CD4-positive, alpha-beta T cell (primary cell): ENCODE data around the gene DIPK1B. TPM values are rescaled to one million over a fixed set of nuclear protein-coding genes. Genes with fewer than 3 reads are reported as not detected.
A peak's percentile ranks its signal among the peaks of the same experiment; 100 is the strongest.

Source experiments
- ATAC-seq: fragments of 200-7000 bp; cut with Tn5 transposase; one replicate; pipeline ENCODE4 v1.10.0; 2022; ENCODE audit warnings: mild to moderate bottlenecking; ENCODE audit not compliant: poor library complexity
- CTCF ChIA-PET: fragments of 350-600 bp; sonication (Branson Sonifier 250); formaldehyde crosslinking; loops from one replicate; lab custom pipeline; 2021; ENCODE audit warnings: antibody characterized with exemption, inconsistent platforms; lab: Charles Lee
- POLR2A ChIA-PET: fragments of 350-600 bp; sonication (Branson Sonifier 250); formaldehyde crosslinking; loops from one replicate; lab custom pipeline; 2021; ENCODE audit warnings: antibody characterized with exemption, inconsistent platforms; lab: Charles Lee
- DNase-seq, 14 experiments: peaks; one replicate each; pipeline ENCODE4 v3.0.0-alpha.2; 2013 to 2020; ENCODE audit warnings: mixed read lengths in 2 of 14
- H3K27ac ChIP-seq, 2 donors: one replicate each; pipeline versions ENCODE4 v1.5.1 to v1.7.0; 2013; ENCODE audit warnings: low read length in 2 of 2, low read depth in 1 of 2, mild to moderate bottlenecking in 1 of 2
- H3K27me3 ChIP-seq, 2 experiments: 1 replicate in 1 of 2; 2 replicates in 1 of 2; pipeline versions ENCODE4 v1.6.1 to v1.7.0; 2013; ENCODE audit warnings: low read length in 2 of 2, control low read depth in 1 of 2, mild to moderate bottlenecking in 1 of 2, moderate library complexity in 1 of 2; ENCODE audit not compliant: insufficient read depth in 2 of 2, control insufficient read depth in 1 of 2
- H3K36me3 ChIP-seq: one replicate; pipeline ENCODE4 v1.6.1; 2013; ENCODE audit warnings: low read length, control low read depth; ENCODE audit not compliant: insufficient read depth
- H3K4me1 ChIP-seq: one replicate; pipeline ENCODE4 v1.6.1; 2013; ENCODE audit warnings: low read length, control low read depth; ENCODE audit not compliant: insufficient read depth
- H3K4me3 ChIP-seq: one replicate; pipeline ENCODE4 v1.5.1; 2013; ENCODE audit warnings: mild to moderate bottlenecking, low read length, moderate library complexity
- H3K9me3 ChIP-seq, 2 experiments: 1 replicate in 1 of 2; 2 replicates in 1 of 2; pipeline versions ENCODE4 v1.6.1 to v1.7.0; 2013; ENCODE audit warnings: low read length in 2 of 2, mild to moderate bottlenecking in 2 of 2, control low read depth in 1 of 2, moderate library complexity in 1 of 2; ENCODE audit not compliant: control insufficient read depth in 1 of 2, insufficient read depth in 1 of 2
- H3K27ac Mint-ChIP-seq: one replicate; pipeline ENCODE4 v1.8.0; 2020; ENCODE audit warnings: mixed read lengths
- H3K27me3 Mint-ChIP-seq: one replicate; pipeline ENCODE4 v1.8.0; 2021; ENCODE audit warnings: mixed read lengths
- H3K36me3 Mint-ChIP-seq: one replicate; pipeline ENCODE4 v1.8.0; 2021; ENCODE audit warnings: low read depth, mixed read lengths
- H3K4me1 Mint-ChIP-seq: one replicate; pipeline ENCODE4 v1.8.0; 2021; ENCODE audit warnings: low read depth, mixed read lengths
- H3K4me3 Mint-ChIP-seq: one replicate; pipeline ENCODE4 v1.8.0; 2020; ENCODE audit warnings: mild to moderate bottlenecking, mixed read lengths
- H3K9me3 Mint-ChIP-seq: one replicate; pipeline ENCODE4 v1.8.0; 2020; ENCODE audit warnings: mixed read lengths
- intact Hi-C, 2 experiments: fragments of 100-400 bp; cut with DNase I in 1 of 2; cut with micrococcal nuclease in 1 of 2; formaldehyde crosslinking; loops; one replicate each; pipeline versions ENCODE4 v1.15.1 to v1.9.0; 2023 to 2025; cut with DNase I, micrococcal nuclease
- total RNA-seq, 174 experiments: library from RNA in 2 of 174; stranded (reverse) in 2 of 174; gene quantifications; one replicate each; pipeline ENCODE4 v1.2.3 and lab custom pipeline; 2021 to 2026
- TF ChIP-seq, protein P1 (sequence below): fragments of 200-600 bp; IDR thresholded peaks from one replicate; pipeline ENCODE4 v1.8.0; 2022; ENCODE audit warnings: antibody characterized with exemption, mild to moderate bottlenecking

Gene DIPK1B
- total RNA-seq, 2 experiments from 2014 or later, result 0.11 TPM; not detected in 1

GRCh38 chr9:136757751-136758140 lies 45.4 kb downstream of the DIPK1B start:
- peaks cover 0 to 3% of the 10 kb centered on the region in 2 experiments for H3K27me3 ChIP-seq
- POLR2A ChIA-PET, result no interaction called here
- ATAC-seq, result no peak

GRCh38 chr9:136759001-136759400 lies 46.6 kb downstream of the DIPK1B start:
- ATAC-seq (no peak), DNase-seq (no peak)
- Histone ChIP-seq H3K27ac (no peak overlapping the region), H3K9me3 (peaks cover 0 to 39% of the 10 kb centered on the region in 2 experiments), H3K36me3 (no peaks in the 10 kb centered on the region), H3K4me1 (no peaks in the 10 kb centered on the region), H3K4me3 (no peak overlapping the region), H3K27me3 (peaks cover 0 to 8% of the 10 kb centered on the region in 2 experiments)
- ChIA-PET CTCF (interaction anchor here (0.7 kb wide), 1 partner anchor 102 kb away, joined by 3 read pairs; no protein-coding TSS in a partner anchor), POLR2A (no interaction called here)
- Mint-ChIP-seq H3K9me3 (no peaks in the 10 kb centered on the region), H3K27ac (no peak overlapping the region), H3K4me3 (no peak overlapping the region), H3K27me3 (peaks cover 22% of the 10 kb centered on the region), H3K4me1 (no peaks in the 10 kb centered on the region), H3K36me3 (no peaks in the 10 kb centered on the region)
- intact Hi-C loops, result no loop called here
- TF ChIP-seq, protein P1, sequence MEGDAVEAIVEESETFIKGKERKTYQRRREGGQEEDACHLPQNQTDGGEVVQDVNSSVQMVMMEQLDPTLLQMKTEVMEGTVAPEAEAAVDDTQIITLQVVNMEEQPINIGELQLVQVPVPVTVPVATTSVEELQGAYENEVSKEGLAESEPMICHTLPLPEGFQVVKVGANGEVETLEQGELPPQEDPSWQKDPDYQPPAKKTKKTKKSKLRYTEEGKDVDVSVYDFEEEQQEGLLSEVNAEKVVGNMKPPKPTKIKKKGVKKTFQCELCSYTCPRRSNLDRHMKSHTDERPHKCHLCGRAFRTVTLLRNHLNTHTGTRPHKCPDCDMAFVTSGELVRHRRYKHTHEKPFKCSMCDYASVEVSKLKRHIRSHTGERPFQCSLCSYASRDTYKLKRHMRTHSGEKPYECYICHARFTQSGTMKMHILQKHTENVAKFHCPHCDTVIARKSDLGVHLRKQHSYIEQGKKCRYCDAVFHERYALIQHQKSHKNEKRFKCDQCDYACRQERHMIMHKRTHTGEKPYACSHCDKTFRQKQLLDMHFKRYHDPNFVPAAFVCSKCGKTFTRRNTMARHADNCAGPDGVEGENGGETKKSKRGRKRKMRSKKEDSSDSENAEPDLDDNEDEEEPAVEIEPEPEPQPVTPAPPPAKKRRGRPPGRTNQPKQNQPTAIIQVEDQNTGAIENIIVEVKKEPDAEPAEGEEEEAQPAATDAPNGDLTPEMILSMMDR, result no peak

More at GRCh38 chr9:136757751-136758140, 45.4 kb downstream of the DIPK1B start:
- DNase-seq, result peak in 2 of 14 experiments; percentile 2 to 14
- Histone ChIP-seq H3K9me3 (peaks cover 4 to 51% of the 10 kb centered on the region in 2 experiments), H3K4me3 (no peak overlapping the region), H3K27ac (no peak overlapping the region), H3K36me3 (no peaks in the 10 kb centered on the region), H3K4me1 (no peaks in the 10 kb centered on the region)
- no peaks in the 10 kb centered on the region for H3K9me3 Mint-ChIP-seq
- CTCF ChIA-PET, result interaction anchor here (1.2 kb wide), 1 partner anchor 271 kb away, joined by 3 read pairs; no protein-coding TSS in a partner anchor
- no peak overlapping the region for H3K4me3 Mint-ChIP-seq
- H3K36me3 Mint-ChIP-seq, result no peaks in the 10 kb centered on the region
- H3K4me1 Mint-ChIP-seq, result no peaks in the 10 kb centered on the region
- peaks cover 24% of the 10 kb centered on the region for H3K27me3 Mint-ChIP-seq
- TF ChIP-seq, protein P1, result no peak
- no peak overlapping the region for H3K27ac Mint-ChIP-seq
- intact Hi-C loops, result no loop called here

DNA sequence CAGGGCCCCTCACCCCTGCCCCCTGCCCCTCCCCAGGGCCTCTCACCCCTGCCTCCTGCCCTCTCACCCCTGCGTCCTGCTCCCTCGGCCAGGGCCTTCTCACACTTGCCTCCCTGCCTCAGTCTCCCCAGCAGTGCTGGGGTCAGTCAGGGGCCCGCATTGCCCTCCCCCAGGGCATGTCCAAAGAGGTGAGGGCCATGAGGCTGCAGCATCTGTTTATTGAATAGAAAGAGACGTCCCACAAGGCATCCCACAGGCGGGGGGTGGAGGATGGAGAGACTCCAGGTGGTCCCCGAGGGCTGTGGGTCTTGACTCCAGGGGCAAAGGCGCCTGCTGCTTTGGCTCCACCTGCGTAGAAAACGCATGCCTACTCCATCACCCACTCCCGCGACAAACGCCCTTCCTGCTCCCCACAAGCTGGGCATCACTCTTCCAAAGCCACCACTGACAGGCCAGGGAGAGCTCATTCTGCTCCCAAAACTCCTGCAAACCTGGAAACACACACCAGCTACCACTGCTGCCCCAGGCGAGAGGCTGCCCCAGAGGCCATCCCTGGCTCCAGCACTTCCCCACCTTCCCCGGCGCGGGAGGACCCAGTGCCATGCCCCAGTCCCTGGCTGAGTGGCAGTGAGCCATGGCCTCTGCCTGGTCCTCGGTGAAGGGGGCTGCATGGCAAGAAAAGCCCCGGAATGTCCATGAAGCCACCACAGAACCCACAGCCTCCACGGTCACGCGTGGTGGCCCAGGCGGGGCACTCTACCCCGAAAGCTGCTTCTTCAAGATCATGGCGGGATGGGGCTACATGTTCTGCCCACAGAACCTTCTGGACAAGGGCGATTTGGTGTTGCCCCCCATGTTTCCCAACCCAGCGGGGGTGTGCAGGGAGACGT lies 47.3 kb downstream of the DIPK1B start:
- Mint-ChIP-seq H3K9me3 (no peaks in the 10 kb centered on the region), H3K36me3 (no peaks in the 10 kb centered on the region), H3K27ac (no peak overlapping the region), H3K4me3 (no peak overlapping the region), H3K27me3 (peaks cover 22% of the 10 kb centered on the region), H3K4me1 (no peaks in the 10 kb centered on the region)
- intact Hi-C loops, result no loop called here
- POLR2A ChIA-PET, result no interaction called here
- Histone ChIP-seq H3K36me3 (no peaks in the 10 kb centered on the region), H3K4me1 (no peaks in the 10 kb centered on the region), H3K27me3 (peaks cover 3 to 8% of the 10 kb centered on the region in 2 experiments), H3K9me3 (peaks cover 0 to 33% of the 10 kb centered on the region in 2 experiments), H3K27ac (no peak overlapping the region), H3K4me3 (no peak overlapping the region)
- peak in 1 of 14 experiments; percentile 16 for DNase-seq
- TF ChIP-seq, protein P1, result no peak
- CTCF ChIA-PET, result no interaction called here
- no peak for ATAC-seq
